Stimulated activated effector memory CD8-positive, alpha-beta T cell treated with anti-CD3 and anti-CD28 coated beads, Interleukin-12 subunit alpha, Interleukin-12 subunit beta, amount 100 ng/mL, for 72 hours (primary cell): Measurements from ENCODE around the gene MED22.
"Not testable (repeated sequence)": the region's sequence is repeated elsewhere in the genome, so short reads cannot be mapped to it uniquely, and the experiment has no call there.

Experiments
- ATAC-seq: fragments of 150-1000 bp; cut with Tn5 transposase; 2 replicates; pipeline ENCODE4 v1.10.0; 2021
- DNase-seq, 2 donors: peaks; one replicate each; pipeline ENCODE4 v3.0.0; 2021 to 2022; ENCODE audit warnings: low spot score in 2 of 2
- H3K27ac Mint-ChIP-seq: one replicate; pipeline ENCODE4 v1.8.0; 2022; ENCODE audit warnings: mild to moderate bottlenecking, mixed read lengths
- H3K36me3 Mint-ChIP-seq: one replicate; pipeline ENCODE4 v1.8.0; 2022; ENCODE audit warnings: mild to moderate bottlenecking, mixed read lengths
- H3K4me1 Mint-ChIP-seq: one replicate; pipeline ENCODE4 v1.8.0; 2022; ENCODE audit warnings: mixed read lengths
- H3K4me3 Mint-ChIP-seq: one replicate; pipeline ENCODE4 v1.8.0; 2022; ENCODE audit warnings: mild to moderate bottlenecking, mixed read lengths
- H3K9me3 Mint-ChIP-seq: one replicate; pipeline ENCODE4 v1.8.0; 2022; ENCODE audit warnings: mixed read lengths

The MED22 gene

DNA sequence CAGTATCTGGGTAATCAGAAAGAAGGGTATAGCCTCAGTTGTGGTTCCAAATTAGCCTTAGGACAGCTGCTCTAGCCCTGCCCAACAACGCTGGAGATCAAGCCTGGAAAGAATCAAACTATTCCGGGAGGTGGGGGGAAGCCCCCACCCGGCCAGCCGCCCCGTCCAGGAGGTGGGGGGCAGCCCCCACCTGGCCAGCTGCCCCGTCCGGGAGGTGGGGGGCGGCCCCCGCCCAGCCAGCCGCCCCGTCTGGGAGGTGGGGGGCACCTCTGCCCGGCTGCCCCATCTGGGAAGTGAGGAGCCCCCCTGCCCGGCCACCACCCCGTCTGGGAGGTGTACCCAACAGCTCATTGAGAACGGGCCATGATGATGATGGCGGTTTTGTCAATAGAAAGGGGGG lies 47.9 kb downstream of the MED22 start:
- not testable (repeated sequence) for H3K9me3 Mint-ChIP-seq, H3K36me3 Mint-ChIP-seq, H3K4me1 Mint-ChIP-seq, H3K4me3 Mint-ChIP-seq, ATAC-seq, DNase-seq, H3K27ac Mint-ChIP-seq

DNA sequence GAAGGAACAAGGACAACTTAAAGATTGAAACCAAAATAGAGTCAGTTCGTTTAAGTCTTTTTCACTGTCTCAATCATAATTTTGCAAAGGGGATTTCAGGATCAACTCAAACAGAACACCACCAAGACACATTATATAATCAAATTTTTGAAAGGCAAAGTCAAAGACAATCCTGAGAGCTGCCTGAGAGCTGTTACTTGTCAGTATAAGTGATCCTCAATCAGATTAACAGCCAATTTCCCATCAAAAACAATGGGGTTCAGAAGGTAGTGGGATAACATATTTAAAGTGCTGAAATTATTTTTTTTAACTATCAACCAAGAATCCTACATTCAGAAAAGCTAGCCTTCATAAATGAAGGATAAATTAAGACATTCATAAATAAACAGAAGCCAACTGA lies 53.7 kb downstream of the MED22 start:
- Mint-ChIP-seq H3K36me3 (no peaks in the 10 kb centered on the region), H3K4me3 (no peak overlapping the region), H3K9me3 (peaks cover 7% of the 10 kb centered on the region), H3K4me1 (no peaks in the 10 kb centered on the region), H3K27ac (no peak overlapping the region)
- ATAC-seq (no peak), DNase-seq (no peak)

DNA sequence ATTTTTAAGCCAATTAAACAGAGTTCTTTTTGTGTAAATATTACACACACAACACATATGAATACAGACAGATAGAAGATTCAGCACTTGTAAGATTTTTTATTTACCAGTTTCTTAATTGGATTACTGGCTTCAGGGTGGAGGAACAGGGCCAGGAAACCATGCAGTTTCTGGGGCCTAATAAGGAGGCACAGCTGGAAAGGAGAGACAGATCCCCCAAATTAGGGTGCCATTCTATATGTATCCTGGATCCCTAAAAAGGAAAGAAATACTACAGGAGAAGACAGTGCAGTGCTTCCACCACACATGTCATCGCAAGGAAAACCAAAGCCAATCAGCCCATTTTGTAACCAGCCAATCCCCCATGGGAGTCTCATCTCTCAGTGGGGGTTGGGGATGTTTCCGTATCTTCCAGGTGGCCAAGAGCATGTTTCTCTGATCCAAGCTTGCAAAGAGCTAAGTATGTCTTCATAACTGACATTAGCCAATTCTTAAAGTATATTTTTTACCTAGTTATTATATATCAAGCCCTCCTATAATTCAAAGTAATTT lies 57.1 kb downstream of the MED22 start:
- no peak overlapping the region for H3K4me3 Mint-ChIP-seq
- ATAC-seq (no peak), DNase-seq (no peak)
- peaks cover 7% of the 10 kb centered on the region for H3K9me3 Mint-ChIP-seq
- no peak overlapping the region for H3K27ac Mint-ChIP-seq
- H3K36me3 Mint-ChIP-seq: no peaks in the 10 kb centered on the region
- H3K4me1 Mint-ChIP-seq: no peaks in the 10 kb centered on the region
